Breast epithelium (tissue), 4 donors: ENCODE results near the gene WDR91. TPM values are rescaled to one million over a fixed set of nuclear protein-coding genes. Genes with fewer than 3 reads are reported as not detected.

ENCODE experiments used
- DNase-seq, 2 donors: peaks; one replicate each; pipeline ENCODE4 v3.0.0-alpha.2; 2019; ENCODE audit warnings: low spot score in 2 of 2
- H3K27ac ChIP-seq, 2 donors: fragments of 200-600 bp; sonication (generic) in 1 of 2; one replicate each; pipeline ENCODE4 v1.5.1; 2016 to 2019; ENCODE audit warnings: mild to moderate bottlenecking in 1 of 2
- H3K27me3 ChIP-seq, 2 donors: fragments of 200-600 bp; sonication (generic) in 1 of 2; one replicate each; pipeline versions ENCODE4 v1.5.1 to v1.6.0; 2017 to 2019; ENCODE audit warnings: control low read depth in 1 of 2, mild to moderate bottlenecking in 1 of 2
- H3K36me3 ChIP-seq: fragments of 200-600 bp; one replicate; pipeline ENCODE4 v1.5.1; 2019
- H3K4me1 ChIP-seq, 2 donors: fragments of 200-600 bp; sonication (generic); one replicate each; pipeline ENCODE4 v1.5.1; 2016 to 2019; ENCODE audit warnings: control low read depth in 1 of 2
- H3K4me3 ChIP-seq, 3 donors: fragments of 200-600 bp; sonication (generic); 1 replicate in 2 of 3; 2 replicates in 1 of 3; pipeline ENCODE4 v1.5.1; 2016 to 2019; ENCODE audit warnings: mild to moderate bottlenecking in 3 of 3, moderate library complexity in 2 of 3
- H3K9me3 ChIP-seq, 2 donors: fragments of 200-600 bp; sonication (generic) in 1 of 2; one replicate each; pipeline ENCODE4 v1.5.1; 2016 to 2019; ENCODE audit warnings: control low read depth in 1 of 2
- POLR2A ChIP-seq: fragments of 450-650 bp; IDR thresholded peaks from one replicate; pipeline ENCODE4 v1.6.1; 2016; ENCODE audit warnings: antibody characterized with exemption, mild to moderate bottlenecking, moderate library complexity
- POLR2AphosphoS5 ChIP-seq, 3 donors: sonication (generic); formaldehyde crosslinking; IDR thresholded peaks; one replicate each; pipeline ENCODE4 v1.6.1; 2017; ENCODE audit warnings: antibody characterized with exemption in 3 of 3
- intact Hi-C: fragments of 100-400 bp; cut with DNase I; formaldehyde crosslinking; loops from one replicate; pipeline ENCODE4 v1.15.1; 2023; ENCODE audit warnings: low total_unique reads
- total RNA-seq, 3 donors: library from RNA; depleted of rRNA; stranded (reverse); fragments of >200 nt; gene quantifications; one replicate each; pipeline ENCODE4 v1.1.0, GENCODE V29; 2016
- TF ChIP-seq, protein P1 (sequence below), 3 donors: fragments of 450-650 bp; IDR thresholded peaks; one replicate each; pipeline ENCODE4 v1.5.1; 2016 to 2017; ENCODE audit warnings: antibody characterized with exemption in 3 of 3, mild to moderate bottlenecking in 3 of 3, moderate library complexity in 3 of 3

WDR91 gene
- total RNA-seq, 3 donors from 2014 or later: 21.4 to 26.5 (median 23.1) TPM

DNA sequence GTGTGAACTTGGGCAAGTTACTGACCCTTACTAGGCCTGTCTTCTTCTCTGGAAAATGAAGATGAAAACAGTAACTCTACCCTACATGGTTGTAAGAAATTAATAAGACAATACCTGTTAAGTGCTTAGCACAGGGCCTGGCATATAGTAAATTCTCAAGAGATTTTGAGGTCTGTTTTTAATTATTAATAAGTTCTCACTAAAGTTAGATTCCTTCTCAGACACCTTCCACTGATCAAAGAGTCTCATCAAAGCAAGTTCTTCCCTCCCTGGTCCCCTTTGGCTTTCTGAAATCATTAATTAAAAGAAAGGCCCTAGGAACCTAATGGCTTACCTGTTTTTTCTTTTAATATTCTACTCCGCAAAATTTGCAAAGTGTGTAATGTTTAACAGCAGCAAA lies 58.9 kb downstream of the WDR91 start:
- H3K9me3 ChIP-seq: peaks cover 10 to 20% of the 10 kb centered on the region in 2 donors
- H3K27ac ChIP-seq: peak overlapping the region in 1 of 2 donors; percentile 74
- H3K36me3 ChIP-seq: no peaks in the 10 kb centered on the region
- DNase-seq: no peak
- H3K27me3 ChIP-seq: no peaks in the 10 kb centered on the region
- TF ChIP-seq, protein P1, sequence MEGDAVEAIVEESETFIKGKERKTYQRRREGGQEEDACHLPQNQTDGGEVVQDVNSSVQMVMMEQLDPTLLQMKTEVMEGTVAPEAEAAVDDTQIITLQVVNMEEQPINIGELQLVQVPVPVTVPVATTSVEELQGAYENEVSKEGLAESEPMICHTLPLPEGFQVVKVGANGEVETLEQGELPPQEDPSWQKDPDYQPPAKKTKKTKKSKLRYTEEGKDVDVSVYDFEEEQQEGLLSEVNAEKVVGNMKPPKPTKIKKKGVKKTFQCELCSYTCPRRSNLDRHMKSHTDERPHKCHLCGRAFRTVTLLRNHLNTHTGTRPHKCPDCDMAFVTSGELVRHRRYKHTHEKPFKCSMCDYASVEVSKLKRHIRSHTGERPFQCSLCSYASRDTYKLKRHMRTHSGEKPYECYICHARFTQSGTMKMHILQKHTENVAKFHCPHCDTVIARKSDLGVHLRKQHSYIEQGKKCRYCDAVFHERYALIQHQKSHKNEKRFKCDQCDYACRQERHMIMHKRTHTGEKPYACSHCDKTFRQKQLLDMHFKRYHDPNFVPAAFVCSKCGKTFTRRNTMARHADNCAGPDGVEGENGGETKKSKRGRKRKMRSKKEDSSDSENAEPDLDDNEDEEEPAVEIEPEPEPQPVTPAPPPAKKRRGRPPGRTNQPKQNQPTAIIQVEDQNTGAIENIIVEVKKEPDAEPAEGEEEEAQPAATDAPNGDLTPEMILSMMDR (IDR thresholded peaks at IDR 0.05): no peak
- TF ChIP-seq POLR2AphosphoS5 (IDR thresholded peaks at IDR 0.05) (no peak), POLR2A (no peak)
- no peaks in the 10 kb centered on the region for H3K4me1 ChIP-seq
- intact Hi-C loops: no loop called here
- no peak overlapping the region for H3K4me3 ChIP-seq

DNA sequence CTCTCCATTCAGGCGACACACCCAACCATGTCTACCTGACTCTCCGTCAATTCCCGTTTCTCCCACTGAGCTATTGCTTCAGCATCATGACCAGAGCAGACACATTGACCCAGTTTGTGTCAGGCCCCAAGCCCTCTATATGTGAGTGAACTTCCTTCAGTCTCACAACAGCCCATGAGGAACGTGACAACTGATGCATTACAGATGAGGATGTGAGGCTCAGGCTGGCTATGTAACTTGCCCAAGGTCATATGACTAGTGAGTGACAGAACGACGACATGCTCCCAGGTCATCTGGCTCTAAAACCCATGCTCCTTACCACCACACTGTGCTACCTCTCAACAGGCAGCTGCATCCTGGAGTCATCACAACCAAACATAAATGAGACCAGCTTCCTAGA lies 59.8 kb downstream of the WDR91 start:
- peak overlapping the region in 1 of 3 donors; percentile 65 for H3K4me3 ChIP-seq
- intact Hi-C loops: no loop called here
- H3K4me1 ChIP-seq: no peaks in the 10 kb centered on the region
- H3K9me3 ChIP-seq: peaks cover 8 to 17% of the 10 kb centered on the region in 2 donors
- no peaks in the 10 kb centered on the region for H3K27me3 ChIP-seq
- TF ChIP-seq, protein P1 (IDR thresholded peaks at IDR 0.05): no peak
- peak in 1 of 3 donors; percentile 25 for TF ChIP-seq POLR2AphosphoS5 (IDR thresholded peaks at IDR 0.05)
- peak overlapping the region in 1 of 2 donors; percentile 74 for H3K27ac ChIP-seq
- DNase-seq: no peak
- H3K36me3 ChIP-seq: no peaks in the 10 kb centered on the region

DNA sequence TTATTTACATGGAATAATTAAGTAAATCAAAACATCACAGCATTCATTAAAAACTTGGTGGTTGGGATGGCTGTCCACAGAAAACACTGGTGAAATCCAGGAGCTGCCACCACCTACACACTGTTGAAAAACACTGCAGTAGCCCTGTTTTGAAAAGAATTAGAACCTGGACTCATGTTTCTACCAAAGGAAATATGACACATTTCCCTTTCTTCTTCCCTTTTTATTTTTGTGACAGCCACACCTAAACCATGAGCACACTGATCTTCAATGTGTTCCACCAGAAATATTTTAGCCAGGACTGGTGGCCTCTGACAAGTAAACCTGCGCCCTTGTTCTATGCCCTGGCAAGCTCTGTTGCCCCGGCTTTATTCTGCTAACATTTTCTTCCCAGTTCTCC lies 60.2 kb downstream of the WDR91 start:
- DNase-seq: no peak
- H3K4me1 ChIP-seq: no peaks in the 10 kb centered on the region
- peak overlapping the region in 1 of 3 donors; percentile 65 for H3K4me3 ChIP-seq
- TF ChIP-seq POLR2A: no peak
- TF ChIP-seq, protein P1 (IDR thresholded peaks at IDR 0.05): no peak
- TF ChIP-seq POLR2AphosphoS5 (IDR thresholded peaks at IDR 0.05): no peak
- H3K9me3 ChIP-seq: peaks cover 4 to 13% of the 10 kb centered on the region in 2 donors
- no peaks in the 10 kb centered on the region for H3K36me3 ChIP-seq
- peak overlapping the region in 1 of 2 donors; percentile 74 for H3K27ac ChIP-seq
- intact Hi-C loops: no loop called here
- H3K27me3 ChIP-seq: no peaks in the 10 kb centered on the region

DNA sequence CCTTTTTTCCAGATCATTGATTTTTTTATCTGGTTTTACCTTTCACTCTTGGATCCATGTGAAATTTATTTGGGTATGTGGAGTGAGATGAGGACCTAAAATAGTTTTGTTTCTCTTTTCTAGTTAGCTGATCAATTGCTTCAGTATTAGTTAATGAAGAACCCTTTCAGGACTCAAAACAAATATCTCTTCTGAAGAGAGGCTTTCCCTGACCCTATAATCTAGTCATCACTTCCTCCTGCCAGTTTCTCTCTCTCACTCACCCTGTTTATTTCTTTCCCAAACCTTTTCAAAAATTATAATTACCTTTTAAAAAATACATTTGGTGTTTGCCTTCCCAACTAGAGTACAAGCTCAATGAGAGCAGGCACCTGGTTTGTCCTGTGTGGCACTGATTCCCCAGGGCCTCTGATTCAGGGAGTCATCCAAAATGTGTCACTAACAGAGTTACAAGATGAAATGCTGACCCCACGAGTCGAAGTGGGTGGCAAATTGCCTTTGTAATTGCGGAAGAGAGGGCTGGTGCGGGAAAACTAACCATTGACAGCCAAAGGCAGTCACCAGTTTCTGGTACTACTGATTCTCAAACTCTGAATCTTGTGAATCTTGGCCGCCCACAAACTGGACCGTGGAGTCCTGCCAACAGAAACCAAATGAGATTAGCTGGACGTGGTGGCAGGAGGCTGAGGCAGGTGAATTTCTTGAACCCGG lies 61.1 kb downstream of the WDR91 start:
- intact Hi-C loops: no loop called here
- H3K27ac ChIP-seq: peak overlapping the region; percentile 57 to 74
- no peaks in the 10 kb centered on the region for H3K36me3 ChIP-seq
- no peak for DNase-seq
- no peaks in the 10 kb centered on the region for H3K27me3 ChIP-seq
- H3K9me3 ChIP-seq: peaks cover 0 to 5% of the 10 kb centered on the region in 2 donors
- TF ChIP-seq POLR2A (no peak), POLR2AphosphoS5 (IDR thresholded peaks at IDR 0.05) (peak in 1 of 3 donors; percentile 24)
- no peaks in the 10 kb centered on the region for H3K4me1 ChIP-seq
- peak overlapping the region; percentile 2 to 65 (median 8) for H3K4me3 ChIP-seq

DNA sequence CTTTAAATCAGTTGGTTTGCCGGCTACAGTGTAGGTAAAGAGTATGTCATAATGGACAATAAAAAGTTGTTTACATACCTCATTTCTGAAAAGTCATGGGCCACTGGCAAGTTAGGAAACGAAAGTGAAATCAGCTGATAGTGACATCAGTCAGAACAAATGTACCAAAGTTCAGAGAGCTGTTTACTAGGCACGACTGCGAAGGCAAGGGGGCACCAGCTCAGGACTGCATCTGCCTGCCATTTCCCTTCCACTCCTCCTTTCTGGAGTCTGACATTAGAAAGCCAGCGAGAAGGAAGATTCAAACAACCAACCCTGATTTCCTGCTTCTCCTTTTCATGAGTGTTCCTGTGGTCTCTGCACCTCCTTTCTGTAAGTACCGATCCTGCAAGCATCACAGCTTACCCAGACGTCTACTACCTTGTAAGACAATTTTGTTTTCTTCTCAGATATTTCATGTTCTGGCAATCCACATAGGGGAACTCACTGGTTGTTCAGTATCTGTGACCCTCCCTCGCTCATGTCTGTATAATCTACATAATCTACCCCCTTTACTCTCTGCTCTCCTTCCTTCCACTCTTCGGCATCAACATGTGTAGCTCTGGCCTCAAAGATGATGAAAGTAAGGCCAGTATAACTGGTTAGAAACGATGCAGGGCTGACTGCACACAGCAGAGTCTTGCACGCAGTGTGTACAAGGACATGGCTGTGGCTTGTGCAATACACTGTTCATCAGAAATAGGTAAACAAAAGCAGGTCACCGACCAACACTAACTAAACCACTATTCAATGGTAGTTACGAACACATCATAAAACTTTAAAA lies 63.2 kb downstream of the WDR91 start, which contains the start of gene TMEM140:
Gene TMEM140, plus strand, starts transcription at position 174 of the 823 bp plus-strand sequence. CDS start 16,370 bp downstream, outside the sequence.
- Histone ChIP-seq H3K9me3 (no peaks in the 10 kb centered on the region), H3K36me3 (no peaks in the 10 kb centered on the region), H3K4me1 (no peaks in the 10 kb centered on the region), H3K4me3 (peak within 1 kb of the TSS; percentile 52 to 65 (median 53)), H3K27ac (peak within 1 kb of the TSS; percentile 94 to 95), H3K27me3 (no peaks in the 10 kb centered on the region)
- intact Hi-C loops: no loop called here
- DNase-seq: no peak
- TF ChIP-seq, protein P1 (IDR thresholded peaks at IDR 0.05): no peak
- TF ChIP-seq POLR2A: peak; percentile 52
- TF ChIP-seq POLR2AphosphoS5 (IDR thresholded peaks at IDR 0.05): peak; percentile 28 to 84 (median 68)
